NCI-H82 (cell line): ENCODE results near the gene PPP1CC.

ENCODE experiments used
- DNase-seq: peaks from one replicate; lab custom pipeline; 2025; lab: John Stamatoyannopoulos, UW

PPP1CC gene

DNA sequence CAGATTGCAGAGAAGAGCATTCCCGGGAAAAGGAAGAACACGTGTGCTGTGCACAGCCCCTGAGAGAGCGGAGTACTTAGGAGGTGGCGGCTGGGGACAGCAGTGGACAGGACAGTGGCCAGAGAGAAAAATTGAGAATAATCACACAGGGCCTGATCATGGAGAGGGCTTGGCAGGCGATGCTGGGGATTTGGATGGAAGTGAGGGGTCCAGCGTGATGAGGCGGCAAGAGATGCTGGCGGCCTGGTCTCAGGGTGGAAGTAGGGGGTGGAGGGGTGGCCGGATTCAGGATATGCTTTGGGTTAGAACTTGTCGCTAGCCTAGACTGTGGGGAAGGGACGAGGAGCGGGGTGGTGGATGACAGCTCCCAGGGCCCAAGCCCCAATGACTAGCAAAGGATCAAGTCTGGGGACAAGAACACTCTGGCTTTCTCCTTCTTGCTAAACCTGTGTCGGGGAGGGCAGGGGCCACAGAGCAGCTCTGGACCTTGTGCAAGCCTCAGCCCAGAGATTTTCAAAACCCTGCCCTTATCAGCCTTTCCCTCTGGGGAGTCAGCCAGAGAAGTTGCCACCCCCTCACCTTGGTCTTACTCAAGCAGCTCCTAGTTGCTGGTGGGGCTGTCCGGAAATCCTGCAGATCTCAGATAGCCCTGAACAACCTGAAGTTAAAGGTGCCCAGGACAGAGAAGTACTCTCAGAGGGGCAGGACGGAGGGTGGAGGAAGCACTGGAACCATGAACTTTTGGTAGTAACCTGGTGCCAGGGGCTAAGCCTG is 55.1 kb downstream of the PPP1CC start:
- no peak for DNase-seq

DNA sequence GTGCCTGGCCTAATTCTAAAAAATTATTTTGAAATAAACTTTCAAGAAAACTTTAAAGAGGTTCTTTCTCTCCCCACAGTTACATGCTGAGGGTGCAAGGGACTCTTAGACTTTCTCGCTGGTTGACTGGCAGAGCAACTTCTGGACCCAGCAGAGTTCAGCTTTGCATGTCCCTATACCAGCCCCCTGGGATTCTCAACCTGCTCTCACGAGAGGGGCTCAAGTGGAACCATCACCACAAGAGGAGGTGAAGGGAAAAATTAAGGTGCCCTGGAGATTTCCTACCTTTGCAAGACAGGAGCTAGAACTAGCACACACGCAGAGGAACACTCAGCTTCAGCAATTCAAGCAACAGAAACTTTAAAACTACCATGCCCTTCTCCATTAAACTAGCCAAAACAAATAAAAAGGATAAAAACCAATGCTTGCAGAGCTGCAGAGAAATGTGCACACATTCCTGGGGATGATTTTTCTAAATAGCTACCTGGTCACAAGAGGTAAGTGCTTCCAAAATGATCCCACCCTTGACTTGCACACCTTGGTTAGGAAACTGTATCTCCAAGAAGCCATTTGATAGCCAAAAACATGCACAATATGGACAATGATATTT is 56.3 kb downstream of the PPP1CC start:
- no peak for DNase-seq

DNA sequence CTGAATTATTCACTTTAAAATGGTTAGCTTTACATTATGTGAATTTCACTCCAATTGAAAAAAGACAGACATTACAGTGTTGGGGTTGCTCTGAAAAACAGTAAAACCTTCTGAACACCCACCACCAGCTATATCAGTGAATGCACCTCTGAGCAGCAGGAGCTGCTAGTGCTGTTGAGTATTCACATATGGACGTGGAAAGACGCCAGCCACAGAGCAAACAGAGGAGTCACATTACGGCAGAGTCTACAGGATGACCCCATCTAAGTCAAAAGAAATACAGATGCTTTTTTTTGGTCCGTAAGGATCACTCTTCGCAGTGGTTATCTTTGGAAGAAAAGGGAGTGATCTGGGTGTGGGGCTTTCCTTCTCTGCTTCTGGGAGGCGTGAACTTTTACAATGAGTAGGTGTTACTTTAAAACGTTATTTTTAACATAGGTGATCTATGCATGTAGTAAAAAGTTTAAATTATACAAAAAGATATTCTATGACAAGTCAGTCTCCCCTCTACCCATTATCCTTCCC is 58.3 kb downstream of the PPP1CC start:
- DNase-seq: no peak

DNA sequence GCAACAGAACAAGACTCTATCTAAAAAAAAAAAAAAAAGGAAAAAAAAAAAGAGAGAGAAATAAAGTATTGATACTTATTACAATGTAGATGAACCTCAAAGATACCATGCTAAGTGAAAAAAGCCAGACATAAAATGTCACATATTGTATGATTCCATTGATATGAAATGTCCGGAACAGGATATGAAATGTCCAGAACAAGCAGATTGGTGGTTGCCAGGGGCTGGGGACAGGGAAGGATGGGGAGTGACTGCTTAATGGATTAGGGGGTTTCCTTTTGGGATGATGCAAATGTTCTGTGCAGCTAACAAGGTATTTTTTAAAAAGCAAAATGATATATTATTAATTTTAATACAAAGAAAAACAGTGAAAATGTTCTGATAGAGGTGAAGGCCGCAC is 58.8 kb downstream of the PPP1CC start:
- no peak for DNase-seq

DNA sequence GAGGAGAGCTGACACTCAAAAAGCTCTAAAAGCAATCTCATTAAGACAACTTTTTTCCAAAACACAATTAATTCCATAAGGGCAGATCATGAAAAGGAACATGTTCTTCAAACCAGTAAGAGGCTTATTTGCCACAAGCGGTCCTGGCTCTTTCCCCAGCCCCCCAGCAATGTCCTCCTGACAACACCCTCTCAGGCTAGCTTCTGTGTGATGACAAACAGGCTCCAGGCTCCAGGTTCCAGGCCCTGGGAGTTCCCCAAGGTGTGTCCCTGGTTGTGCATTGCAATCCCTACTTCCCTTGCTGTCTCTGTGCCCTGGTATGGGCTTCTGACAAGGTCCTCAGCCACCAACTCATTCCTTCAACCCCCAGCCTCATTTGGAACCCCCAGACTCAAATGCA is 62.7 kb downstream of the PPP1CC start:
- peak; percentile 50 for DNase-seq

DNA sequence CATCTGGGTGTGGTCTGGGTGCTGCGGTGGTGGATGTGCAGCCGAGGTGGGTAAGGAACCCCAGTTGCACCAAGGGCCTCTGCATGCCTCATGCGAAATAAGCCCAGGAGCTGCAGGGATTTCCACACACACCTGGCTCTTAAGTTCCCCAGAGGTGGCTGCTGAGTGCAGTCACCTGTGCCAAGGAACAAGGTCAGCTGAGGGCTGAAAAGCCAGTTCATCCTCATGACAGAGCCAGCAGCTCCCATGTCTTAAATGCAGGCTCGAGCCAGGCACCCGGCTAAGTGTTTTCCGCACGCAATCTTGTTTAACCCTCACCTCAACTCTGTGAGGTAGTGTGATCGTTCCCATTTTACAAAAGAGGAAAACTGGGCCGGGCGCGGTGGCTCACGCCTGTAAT is 63.5 kb downstream of the PPP1CC start:
- no peak for DNase-seq

DNA sequence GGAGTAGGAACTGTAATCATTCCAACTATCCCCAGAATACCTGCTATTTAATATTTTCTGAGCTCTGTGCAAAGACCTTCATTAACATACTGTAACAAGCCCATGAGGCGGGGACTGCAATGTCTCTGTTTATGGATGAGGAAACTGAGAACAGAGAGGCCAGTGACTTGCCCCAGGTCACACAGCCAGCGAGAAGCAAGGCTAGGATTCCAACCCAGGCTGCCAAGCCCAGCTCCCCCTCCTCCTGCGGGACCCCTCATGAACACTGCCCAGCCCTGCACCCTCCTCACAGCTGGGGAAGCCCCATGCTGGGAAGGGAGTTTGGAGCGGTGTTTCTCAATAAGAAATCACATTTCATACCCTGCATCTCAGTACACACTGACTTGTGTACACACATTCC is 64.7 kb downstream of the PPP1CC start:
- no peak for DNase-seq

DNA sequence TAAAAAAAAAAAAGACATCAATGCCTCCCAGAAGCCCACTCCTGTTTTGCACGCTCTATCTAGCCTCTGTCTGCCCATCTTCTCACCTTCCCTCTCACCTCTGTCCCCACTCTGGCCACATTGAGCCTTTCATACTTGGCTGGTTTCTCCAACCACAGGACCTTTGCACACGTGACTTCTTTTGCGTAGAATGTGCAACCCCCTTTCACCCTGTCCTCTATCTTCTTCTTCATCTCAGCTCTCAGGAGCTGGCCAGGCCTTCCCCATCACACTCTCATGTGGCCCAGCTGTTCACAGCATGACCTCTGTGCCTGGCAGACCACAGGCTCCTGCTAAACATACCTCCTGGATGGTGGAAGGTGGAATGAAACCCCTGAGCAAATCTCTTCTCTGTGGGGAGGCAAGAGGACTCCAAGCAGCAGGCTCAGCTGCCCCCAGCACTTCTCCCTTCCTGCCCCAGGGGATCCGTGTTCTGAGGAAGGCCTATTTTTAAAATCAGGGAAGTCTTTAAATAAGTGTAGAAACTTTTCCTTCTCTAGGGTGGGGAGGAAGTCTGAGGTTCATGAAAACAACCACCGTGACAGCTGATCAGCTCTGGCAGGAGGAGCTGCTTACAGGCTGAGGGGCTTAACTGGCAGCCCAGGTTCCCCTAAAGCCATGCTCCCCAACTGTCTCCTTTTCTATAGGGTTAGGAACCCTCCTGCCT is 65.3 kb downstream of the PPP1CC start:
- DNase-seq: no peak

DNA sequence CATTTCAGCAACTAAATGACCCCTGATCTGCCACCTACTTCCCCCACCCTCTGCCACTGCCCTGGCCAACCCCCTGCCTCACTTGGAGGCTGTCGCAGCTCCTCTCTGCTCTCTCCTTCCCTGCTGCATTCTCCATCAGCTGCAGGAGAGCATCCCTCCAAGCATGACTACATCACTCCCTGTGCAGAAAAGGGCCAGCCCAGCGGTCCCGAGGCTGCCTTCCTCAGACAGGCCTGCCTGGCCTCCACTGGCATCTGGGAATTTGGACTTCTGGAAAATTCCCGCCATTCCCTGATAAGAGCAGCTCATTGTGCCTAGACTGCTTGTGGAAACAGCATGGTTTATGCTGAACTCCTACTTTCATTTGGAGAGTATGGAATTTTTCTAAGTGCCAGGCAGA is 66.5 kb downstream of the PPP1CC start:
- no peak for DNase-seq

DNA sequence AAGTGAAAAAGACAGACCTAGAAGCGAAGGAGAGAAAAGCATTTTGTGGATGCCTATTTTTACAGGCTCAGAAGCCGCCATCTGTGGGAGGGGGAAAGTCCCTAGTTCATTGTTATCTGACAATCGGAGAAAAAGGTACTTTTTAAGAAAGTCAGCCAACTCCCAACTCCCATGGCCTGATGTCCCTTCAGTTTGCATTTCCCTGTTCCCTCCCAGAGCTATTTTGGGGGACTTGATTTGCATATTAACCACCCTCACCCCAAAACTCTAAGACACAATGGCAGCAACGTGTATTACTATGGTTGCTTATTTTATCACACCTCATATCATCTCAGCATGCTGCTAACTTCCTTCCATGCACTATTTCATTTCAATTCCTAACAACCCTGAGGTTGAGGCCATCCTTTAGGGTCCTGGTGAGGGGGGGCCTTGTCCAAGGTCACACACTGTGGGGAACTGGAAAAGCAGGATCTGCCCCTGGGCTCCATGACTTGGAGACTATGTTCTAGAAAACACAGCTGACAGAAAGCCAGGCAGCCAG is 72.5 kb downstream of the PPP1CC start:
- no peak for DNase-seq
